ENCODE measurements around the gene LMO7.

GRCh38 chr13:75635101-75635827 is 866 bp upstream of the LMO7 start:
- TF ChIP-seq CTCF (IDR thresholded peaks at IDR 0.05; ENCODE audit: control extremely low read depth in 1 of 3, insufficient read depth in 1 of 3, low read depth in 1 of 3, low read length in 3 of 3), result no peak
- TF ChIP-seq RAD21 (IDR thresholded peaks at IDR 0.05 in 1 of 2, conservative IDR thresholded peaks at IDR 0.05 in 1 of 2; ENCODE audit: low read depth in 2 of 2, low read length in 2 of 2), result no peak
- no peak for TF ChIP-seq POLR2AphosphoS5 (IDR thresholded peaks at IDR 0.05; ENCODE audit: low read depth, low read length)
- no peak for TF ChIP-seq YY1 (IDR thresholded peaks at IDR 0.05; ENCODE audit: low read depth, low read length)
- TF ChIP-seq POLR2A (IDR thresholded peaks at IDR 0.05; ENCODE audit: control extremely low read depth in 1 of 2, low read depth in 2 of 2, low read length in 2 of 2), result 0 out of 3 replicates have a peak, but pooled peaks of 1 of the 2 experiments have one; percentile 7
- TF ChIP-seq EZH2 (IDR thresholded peaks at IDR 0.05; ENCODE audit: low read depth, low read length, severe bottlenecking), result no peak
- 0 out of 4 replicates have a peak, but pooled peaks of 1 of the 2 experiments have one; percentile 36 for TF ChIP-seq SIN3A (conservative IDR thresholded peaks at IDR 0.05 in 1 of 2, IDR thresholded peaks at IDR 0.05 in 1 of 2; ENCODE audit: low read depth in 1 of 2, low read length in 2 of 2)
- TF ChIP-seq EGR1 (IDR thresholded peaks at IDR 0.05; ENCODE audit: borderline replicate concordance, low read depth, low read length), result 0 out of 2 replicates have a peak, but pooled peaks have one; percentile 77
- no peak for TF ChIP-seq MAFK (IDR thresholded peaks at IDR 0.05; ENCODE audit: low read depth, low read length)
- TF ChIP-seq SUZ12 (IDR thresholded peaks at IDR 0.05; ENCODE audit: low read length), result no peak
- TF ChIP-seq TAF1 (IDR thresholded peaks at IDR 0.05; ENCODE audit: low read depth, low read length), result no peak
- no peak for TF ChIP-seq RFX5 (IDR thresholded peaks at IDR 0.05; ENCODE audit: borderline replicate concordance, low read depth, low read length)
- no peak for TF ChIP-seq HDAC6 (IDR thresholded peaks at IDR 0.05; ENCODE audit: low read depth, low read length)
